ENCODE data around the gene DNAAF9.
"Not testable (repeated sequence)": the region's sequence is repeated elsewhere in the genome, so short reads cannot be mapped to it uniquely, and the experiment has no call there.

The DNAAF9 gene

GRCh38 chr20:3407040-3407770 lies at the start of gene DNAAF9:
TSS of gene DNAAF9 (minus strand) at chr20:3407669. CDS start at chr20:3407557, 112 bp downstream.
- peak; percentile 72 for DNase-seq

DNA sequence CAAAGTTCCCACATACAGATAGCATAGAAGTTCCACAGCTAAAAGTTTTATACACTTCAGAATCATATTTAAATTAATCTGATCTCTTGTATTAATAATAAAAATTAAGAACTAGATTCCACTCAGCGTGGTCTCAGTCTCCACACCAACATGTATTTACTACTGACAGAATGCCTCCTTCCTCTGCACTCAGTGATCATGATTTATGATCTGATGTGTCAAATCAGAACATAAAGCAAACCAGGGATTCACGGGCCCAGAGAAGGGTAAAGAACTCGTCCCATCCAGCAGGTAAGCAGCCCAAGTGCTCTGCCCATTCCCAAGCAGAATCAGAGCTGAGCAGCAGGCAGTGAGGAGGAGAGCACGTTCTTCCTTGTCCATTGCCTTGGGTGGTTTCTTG lies 49.2 kb upstream of the DNAAF9 start:
- no peak for DNase-seq

- no peak for DNase-seq
Measured at GRCh38 chr20:3454831-3455230, 47.4 kb upstream of the DNAAF9 start.

DNA sequence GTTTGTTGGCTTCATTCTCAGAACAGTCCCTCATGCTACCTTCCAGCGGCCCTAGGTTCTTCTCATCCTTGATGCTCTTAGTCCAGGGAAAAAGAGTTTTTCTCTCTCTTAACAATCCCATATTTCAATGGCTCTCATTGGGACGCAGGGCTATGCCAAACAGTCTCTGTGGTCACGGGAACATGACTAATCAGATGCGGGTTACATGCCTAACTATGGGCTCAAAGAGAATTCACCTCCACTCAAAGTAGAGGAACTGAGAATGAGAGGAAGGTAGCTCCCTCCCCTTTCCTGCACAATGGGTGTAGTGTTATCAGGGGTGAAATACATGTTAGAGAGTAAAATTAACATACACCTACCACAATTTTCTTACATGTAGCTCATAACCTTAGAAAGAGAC lies 45.2 kb upstream of the DNAAF9 start:
- no peak for DNase-seq

GRCh38 chr20:3452136-3452535 lies 44.7 kb upstream of the DNAAF9 start:
- DNase-seq: no peak

DNA sequence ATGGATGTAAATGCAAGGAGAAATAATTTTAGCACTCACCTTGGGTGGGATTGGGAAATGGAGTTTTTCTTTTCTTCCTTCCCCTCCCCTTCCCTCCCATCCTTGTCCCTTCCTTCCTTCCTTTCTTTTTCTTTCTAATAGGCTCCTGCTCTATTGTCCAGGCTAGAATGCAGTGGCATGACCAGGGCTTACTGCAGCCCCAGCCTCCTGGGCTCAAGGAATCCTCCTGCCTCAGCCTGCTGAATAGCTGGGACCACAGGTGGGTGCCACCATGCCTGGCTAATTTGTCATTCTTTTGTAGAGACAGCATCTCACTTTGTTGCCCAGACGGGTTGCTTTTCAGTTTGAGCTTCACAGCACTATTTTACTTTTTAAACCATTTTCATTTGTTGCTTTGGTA lies 41.9 kb upstream of the DNAAF9 start:
- DNase-seq: no peak

- DNase-seq: no peak
Measured at GRCh38 chr20:3447321-3447720, 39.9 kb upstream of the DNAAF9 start.

DNA sequence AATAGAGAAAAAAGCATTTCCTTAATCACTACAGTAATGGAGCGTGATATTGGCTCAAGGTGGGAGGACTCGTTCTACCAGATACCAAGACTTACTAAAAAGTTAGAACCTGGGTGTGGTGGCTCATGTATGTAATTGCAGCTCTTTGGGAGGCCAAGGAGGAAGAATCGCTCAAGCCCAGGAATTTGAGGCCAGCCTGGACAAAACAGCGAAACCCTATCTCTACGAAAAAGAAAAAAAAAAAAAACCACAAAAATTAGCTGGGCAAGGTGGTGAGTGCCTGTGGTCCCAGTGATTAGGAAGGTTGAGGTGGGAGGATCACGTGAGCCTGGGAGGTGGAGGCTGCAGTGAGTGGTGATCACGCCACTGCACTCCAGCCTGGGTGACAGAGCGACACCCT lies 39.3 kb upstream of the DNAAF9 start:
- no peak for DNase-seq

- no peak for DNase-seq
Measured at GRCh38 chr20:3436864-3437574, 29.6 kb upstream of the DNAAF9 start.

GRCh38 chr20:3434232-3434631 lies 26.8 kb upstream of the DNAAF9 start:
- no peak for DNase-seq

GRCh38 chr20:3433744-3434143 lies 26.3 kb upstream of the DNAAF9 start:
- no peak for DNase-seq

DNA sequence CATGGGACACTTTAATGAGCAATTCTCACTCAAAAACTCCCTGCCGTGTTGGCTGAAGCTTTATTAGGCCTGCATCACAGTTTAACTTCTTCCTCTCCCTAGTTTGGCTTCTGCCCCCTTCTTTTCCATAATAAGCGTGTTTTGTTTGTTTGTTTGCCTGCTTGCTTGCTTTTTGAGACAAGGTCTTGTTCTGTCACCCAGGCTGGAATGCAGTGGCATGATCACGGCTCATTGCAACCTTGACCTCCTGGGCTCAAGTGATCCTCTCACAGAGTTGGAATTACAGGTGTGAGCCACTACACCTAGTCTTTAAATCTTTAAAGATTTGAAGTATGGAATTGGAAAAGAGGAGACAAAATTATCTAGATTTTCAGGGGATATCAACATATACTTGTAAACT lies 25.4 kb upstream of the DNAAF9 start:
- no peak for DNase-seq

- DNase-seq: no peak
Measured at GRCh38 chr20:3431109-3431508, 23.6 kb upstream of the DNAAF9 start.

DNA sequence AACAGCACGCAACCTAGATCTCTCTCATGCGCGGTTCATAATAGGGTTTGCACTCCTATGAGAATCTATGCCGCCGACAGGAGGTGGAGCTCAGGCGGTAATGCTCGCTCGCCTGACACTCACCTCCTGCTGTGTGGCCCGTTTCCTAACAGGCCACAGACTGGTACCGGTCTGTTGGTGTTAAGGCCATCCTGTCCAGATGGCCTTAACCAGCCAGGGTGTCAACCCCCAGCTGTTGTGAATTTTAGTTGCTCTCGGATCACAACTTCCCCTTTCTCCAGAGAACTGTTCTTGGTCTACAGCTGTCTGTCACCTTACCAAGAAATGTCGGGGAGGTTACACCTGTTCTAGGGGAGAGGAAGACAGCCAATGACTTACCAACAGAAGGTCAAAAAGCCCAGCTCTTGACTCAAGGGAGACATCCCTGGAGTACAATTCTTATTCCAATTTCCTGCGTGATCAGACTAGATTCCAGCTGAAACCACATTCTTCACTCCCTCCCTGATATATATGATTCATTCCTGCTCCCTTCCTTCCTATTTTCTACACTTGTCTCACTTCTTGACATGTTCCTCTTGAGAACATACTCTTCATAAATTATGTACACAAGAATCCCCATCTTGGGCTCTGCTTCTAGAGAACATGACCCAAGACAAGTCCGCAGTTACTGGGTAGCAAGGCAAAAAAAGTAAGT lies 23.1 kb upstream of the DNAAF9 start:
- DNase-seq: no peak

- not testable (repeated sequence) for DNase-seq
Measured at GRCh38 chr20:3426766-3427165, 19.3 kb upstream of the DNAAF9 start.

DNA sequence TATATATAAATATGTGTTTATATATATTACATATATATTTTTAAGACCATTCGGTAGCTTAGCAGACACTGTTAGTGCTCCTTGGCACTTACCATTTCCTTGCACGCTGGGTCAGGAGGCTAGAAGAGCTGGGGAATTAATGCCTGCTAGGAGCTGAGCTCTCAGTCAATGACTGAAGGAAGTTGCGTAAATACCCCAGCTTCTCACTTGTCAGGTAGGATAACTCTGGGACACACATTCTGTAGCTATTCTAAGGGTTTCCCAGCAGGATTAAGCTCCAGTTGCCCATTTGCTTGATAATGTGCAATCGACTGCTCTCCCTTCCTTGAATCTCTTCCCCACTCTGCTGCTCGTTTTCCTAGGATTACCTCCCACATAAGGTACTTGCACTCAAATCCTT lies 15.7 kb upstream of the DNAAF9 start:
- DNase-seq: no peak

GRCh38 chr20:3421985-3422384 lies 14.5 kb upstream of the DNAAF9 start:
- DNase-seq: no peak

DNA sequence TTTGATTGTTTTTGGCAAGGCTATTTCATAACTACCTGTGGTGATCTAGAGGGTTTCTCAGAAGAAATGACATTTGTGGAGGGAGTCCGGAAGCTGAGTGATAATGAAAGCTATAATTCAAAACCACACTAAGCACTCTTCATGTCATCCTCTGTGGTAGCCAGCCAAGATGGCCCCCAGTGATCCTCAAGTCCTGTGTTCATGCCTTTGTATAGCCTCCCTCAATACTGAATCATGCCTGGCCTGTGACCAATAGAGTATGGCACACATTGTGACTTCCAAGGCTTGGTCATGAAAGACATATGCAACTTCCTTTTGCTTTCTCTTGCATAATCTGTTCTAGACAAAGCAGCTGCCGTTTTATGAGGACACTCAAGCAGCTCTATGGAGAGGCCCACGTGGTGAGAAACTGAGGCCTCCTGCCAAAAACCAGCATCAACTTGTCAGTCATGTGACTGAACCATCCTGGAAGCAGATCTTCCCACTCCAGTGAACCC lies 12.8 kb upstream of the DNAAF9 start:
- DNase-seq: peak; percentile 31

DNA sequence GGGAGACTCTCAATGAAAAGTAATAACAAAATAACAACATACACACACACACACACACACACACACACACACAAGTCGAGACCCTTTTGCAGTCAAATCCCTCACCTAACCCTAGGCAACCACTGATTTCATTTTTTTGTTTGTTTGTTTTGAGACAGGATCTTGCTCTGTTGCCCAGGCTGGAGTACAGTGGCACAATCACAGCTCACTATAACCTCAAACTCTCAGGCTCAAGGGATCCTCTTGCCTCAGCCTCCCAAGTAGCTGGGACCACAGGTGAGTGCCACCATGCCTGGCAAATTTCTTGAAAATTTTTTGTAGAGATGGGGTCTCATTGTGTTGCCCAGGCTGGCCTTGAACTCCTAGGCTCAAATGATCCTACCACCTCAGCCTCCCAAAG lies 10.7 kb upstream of the DNAAF9 start:
- not testable (repeated sequence) for DNase-seq

- DNase-seq: no peak
Measured at GRCh38 chr20:3414122-3414521, 6.7 kb upstream of the DNAAF9 start.

DNA sequence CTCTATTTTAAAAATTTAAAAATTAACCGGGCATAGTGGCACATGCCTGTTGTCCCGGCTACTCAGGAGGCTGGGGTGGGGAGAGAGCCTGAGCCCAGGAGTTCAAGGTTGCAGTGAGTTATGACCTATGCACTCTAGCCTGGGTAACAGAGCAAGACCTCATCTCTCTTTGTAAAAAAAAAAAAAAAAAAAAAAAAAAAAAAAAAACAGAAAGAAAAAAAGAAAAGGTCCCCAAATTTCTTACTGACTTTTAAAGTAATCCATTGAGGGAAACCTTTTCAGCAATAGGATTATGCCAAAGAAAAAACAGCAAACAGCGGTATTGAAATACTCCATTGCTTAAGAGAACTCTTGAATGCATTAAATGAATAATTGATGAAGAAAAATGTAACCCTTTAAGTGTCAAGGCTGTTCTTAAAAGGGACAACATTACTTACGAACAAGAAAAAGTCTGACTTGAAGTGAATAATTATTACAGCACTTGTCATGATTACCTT lies 6.0 kb upstream of the DNAAF9 start:
- no peak for DNase-seq

DNA sequence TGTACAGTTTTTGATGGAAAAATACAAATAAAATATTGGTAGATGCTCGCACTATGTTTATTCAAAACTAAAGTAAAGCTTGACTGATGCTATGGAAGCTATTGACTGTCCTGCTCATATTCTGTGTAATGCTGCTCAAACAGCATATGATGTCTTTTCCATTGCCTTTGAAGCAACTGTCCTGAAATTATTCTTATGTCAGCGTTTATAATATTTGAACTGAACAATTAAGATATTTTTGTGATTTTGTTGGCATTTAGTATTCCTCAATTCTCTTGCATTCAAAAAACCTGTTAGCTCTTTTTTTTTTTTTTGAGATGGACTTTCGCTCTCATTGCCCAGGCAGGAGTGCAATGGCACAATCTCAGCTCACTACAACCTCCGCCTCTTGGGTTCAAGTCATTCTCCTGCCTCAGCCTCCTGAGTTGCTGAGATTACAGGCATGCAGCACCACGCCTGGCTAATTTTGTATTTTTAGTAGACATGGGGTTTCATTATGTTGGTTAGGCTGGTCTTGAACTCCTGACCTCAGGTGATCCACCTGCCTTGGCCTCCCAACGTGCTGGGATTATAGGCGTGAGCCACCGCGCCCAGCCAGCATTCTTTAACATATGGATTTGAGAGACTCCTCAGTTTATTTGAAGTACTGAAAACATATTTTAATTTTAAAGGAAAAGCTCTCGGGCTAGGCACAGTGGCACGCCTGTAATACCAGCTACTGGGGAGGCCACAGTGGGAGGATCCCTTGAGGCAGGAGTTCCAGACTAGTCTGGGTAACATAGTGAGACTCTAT lies 5.3 kb upstream of the DNAAF9 start:
- DNase-seq: no peak

DNA sequence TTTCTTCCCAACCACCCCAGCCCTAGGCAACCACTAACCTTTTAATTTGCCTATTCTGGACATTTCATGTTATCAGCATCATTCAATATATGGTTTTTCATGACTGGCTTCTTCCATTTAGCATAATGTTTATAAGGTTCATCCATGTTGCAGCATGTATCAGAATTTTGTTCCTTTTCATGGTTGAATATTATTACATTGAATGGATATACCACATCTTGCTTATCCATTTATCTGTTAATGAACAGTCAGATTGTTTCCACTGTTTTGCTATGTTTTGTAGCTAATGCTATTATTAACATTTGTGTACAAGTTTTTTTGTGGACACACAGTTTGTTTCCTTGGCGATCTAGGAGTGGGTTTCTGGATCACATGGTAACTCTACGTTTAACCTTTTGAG lies 3.0 kb upstream of the DNAAF9 start:
- no peak for DNase-seq

All from CD4-positive, alpha-beta T cell treated with Interleukin-6 for 4 hours (primary cell).